ENCODE results near the gene FYN.

FYN gene

GRCh38 chr6:111758608-111759329 lies 114.5 kb downstream of the FYN start:
- H3K27ac ChIP-seq (ENCODE audit: low read depth, low read length) = no peak overlapping the region
- no peaks in the 10 kb centered on the region for H3F3A ChIP-seq (ENCODE audit: insufficient read depth)
- H3K27me3 ChIP-seq (ENCODE audit: low read length) = no peaks in the 10 kb centered on the region
- no peak overlapping the region for H3K4me2 ChIP-seq (ENCODE audit: low read depth, low read length, poor library complexity, severe bottlenecking)
- H3K36me3 ChIP-seq (ENCODE audit: low read length) = no peaks in the 10 kb centered on the region
- H3K4me3 ChIP-seq (ENCODE audit: insufficient read depth, low read length, poor library complexity, severe bottlenecking) = no peak overlapping the region
- no peak overlapping the region for H3K9ac ChIP-seq (ENCODE audit: low read length)
- no peaks in the 10 kb centered on the region for H3K9me2 ChIP-seq (replicated peaks; ENCODE audit: insufficient read depth, low read length)
- no peak for TF ChIP-seq CTCF (IDR thresholded peaks at IDR 0.05; ENCODE audit: insufficient read depth, low read length, poor library complexity, severe bottlenecking)
- TF ChIP-seq EZH2phosphoT487 (conservative IDR thresholded peaks at IDR 0.05; ENCODE audit: low read length) = no peak
- no peaks in the 10 kb centered on the region for H3K9me3 ChIP-seq (ENCODE audit: insufficient read depth, low read length)
- no peaks in the 10 kb centered on the region for H4K20me1 ChIP-seq (ENCODE audit: low read depth, low read length)
- H3K79me2 ChIP-seq (ENCODE audit: insufficient read depth, low read length) = no peaks in the 10 kb centered on the region
- H2AFZ ChIP-seq (ENCODE audit: low read depth, low read length, severe bottlenecking) = no peak overlapping the region

- H3K27ac ChIP-seq (ENCODE audit: low read depth, low read length) = no peak overlapping the region
- no peak overlapping the region for H3K4me2 ChIP-seq (ENCODE audit: low read depth, low read length, poor library complexity, severe bottlenecking)
These were observed 115.9 kb downstream of the FYN start for GRCh38 chr6:111757342-111757741.

GRCh38 chr6:111754423-111754822 lies 118.8 kb downstream of the FYN start:
- H3K36me3 ChIP-seq (ENCODE audit: low read length) = no peaks in the 10 kb centered on the region
- no peaks in the 10 kb centered on the region for H3K79me2 ChIP-seq (ENCODE audit: insufficient read depth, low read length)
- no peaks in the 10 kb centered on the region for H3F3A ChIP-seq (ENCODE audit: insufficient read depth)
- H4K20me1 ChIP-seq (ENCODE audit: low read depth, low read length) = no peaks in the 10 kb centered on the region
- no peaks in the 10 kb centered on the region for H3K9me3 ChIP-seq (ENCODE audit: insufficient read depth, low read length)
- H3K9ac ChIP-seq (ENCODE audit: low read length) = no peak overlapping the region
- no peak overlapping the region for H3K27ac ChIP-seq (ENCODE audit: low read depth, low read length)
- TF ChIP-seq EZH2phosphoT487 (conservative IDR thresholded peaks at IDR 0.05; ENCODE audit: low read length) (no peak), CTCF (IDR thresholded peaks at IDR 0.05; ENCODE audit: insufficient read depth, low read length, poor library complexity, severe bottlenecking) (no peak)
- H3K9me2 ChIP-seq (replicated peaks; ENCODE audit: insufficient read depth, low read length) = no peaks in the 10 kb centered on the region
- no peak overlapping the region for H2AFZ ChIP-seq (ENCODE audit: low read depth, low read length, severe bottlenecking)
- H3K4me2 ChIP-seq (ENCODE audit: low read depth, low read length, poor library complexity, severe bottlenecking) = no peak overlapping the region
- no peaks in the 10 kb centered on the region for H3K27me3 ChIP-seq (ENCODE audit: low read length)
- no peak overlapping the region for H3K4me3 ChIP-seq (ENCODE audit: insufficient read depth, low read length, poor library complexity, severe bottlenecking)

More at GRCh38 chr6:111757342-111757741, 115.9 kb downstream of the FYN start:
- H3K9me3 ChIP-seq (ENCODE audit: insufficient read depth, low read length) = no peaks in the 10 kb centered on the region
- H3K9ac ChIP-seq (ENCODE audit: low read length) = no peak overlapping the region
- H3K27me3 ChIP-seq (ENCODE audit: low read length) = no peaks in the 10 kb centered on the region
- no peak overlapping the region for H2AFZ ChIP-seq (ENCODE audit: low read depth, low read length, severe bottlenecking)
- no peaks in the 10 kb centered on the region for H3F3A ChIP-seq (ENCODE audit: insufficient read depth)
- no peaks in the 10 kb centered on the region for H3K9me2 ChIP-seq (replicated peaks; ENCODE audit: insufficient read depth, low read length)
- no peaks in the 10 kb centered on the region for H3K36me3 ChIP-seq (ENCODE audit: low read length)
- no peak overlapping the region for H3K4me3 ChIP-seq (ENCODE audit: insufficient read depth, low read length, poor library complexity, severe bottlenecking)
- TF ChIP-seq CTCF (IDR thresholded peaks at IDR 0.05; ENCODE audit: insufficient read depth, low read length, poor library complexity, severe bottlenecking) = no peak
- no peak for TF ChIP-seq EZH2phosphoT487 (conservative IDR thresholded peaks at IDR 0.05; ENCODE audit: low read length)
- H4K20me1 ChIP-seq (ENCODE audit: low read depth, low read length) = no peaks in the 10 kb centered on the region
- no peaks in the 10 kb centered on the region for H3K79me2 ChIP-seq (ENCODE audit: insufficient read depth, low read length)

All from SU-DHL-6 (cell line).